ENCODE measurements around the gene SNX11.

DNA sequence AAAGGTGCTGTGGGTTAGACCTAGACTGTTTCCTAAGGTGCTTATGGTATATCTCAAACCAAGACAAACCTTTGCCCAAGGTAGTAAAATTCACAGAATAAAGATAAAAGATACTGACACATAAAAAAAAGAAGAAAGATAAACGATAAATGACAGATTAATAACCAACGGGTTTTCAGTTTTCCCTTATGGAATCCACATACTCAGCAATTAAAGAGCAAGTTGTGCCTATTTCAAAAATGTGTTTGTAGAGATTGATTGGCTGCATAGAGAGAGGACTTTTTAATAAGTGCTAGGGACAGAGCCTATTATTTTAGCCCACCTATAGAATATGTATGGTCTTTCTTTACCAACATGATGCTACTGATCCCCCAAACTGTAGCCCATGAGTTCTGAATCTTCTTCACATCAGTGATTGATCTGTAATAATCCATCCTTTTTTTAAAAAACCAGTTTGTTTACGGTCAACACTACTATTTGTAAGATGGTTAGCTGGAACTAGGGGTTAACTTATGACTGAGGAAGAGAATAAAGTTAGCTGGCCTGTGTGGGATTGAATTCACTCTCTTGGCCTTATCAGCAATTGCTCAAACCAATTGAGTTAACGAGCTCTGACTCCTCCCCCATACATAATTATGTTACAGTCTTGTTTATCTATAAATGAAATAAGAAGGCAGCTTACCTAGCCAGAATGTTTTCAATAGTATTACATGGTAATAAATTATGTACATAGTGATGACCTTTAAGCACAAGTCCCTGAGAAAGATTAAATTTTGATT is 53.8 kb downstream of the SNX11 start:
- TF ChIP-seq, protein P1, sequence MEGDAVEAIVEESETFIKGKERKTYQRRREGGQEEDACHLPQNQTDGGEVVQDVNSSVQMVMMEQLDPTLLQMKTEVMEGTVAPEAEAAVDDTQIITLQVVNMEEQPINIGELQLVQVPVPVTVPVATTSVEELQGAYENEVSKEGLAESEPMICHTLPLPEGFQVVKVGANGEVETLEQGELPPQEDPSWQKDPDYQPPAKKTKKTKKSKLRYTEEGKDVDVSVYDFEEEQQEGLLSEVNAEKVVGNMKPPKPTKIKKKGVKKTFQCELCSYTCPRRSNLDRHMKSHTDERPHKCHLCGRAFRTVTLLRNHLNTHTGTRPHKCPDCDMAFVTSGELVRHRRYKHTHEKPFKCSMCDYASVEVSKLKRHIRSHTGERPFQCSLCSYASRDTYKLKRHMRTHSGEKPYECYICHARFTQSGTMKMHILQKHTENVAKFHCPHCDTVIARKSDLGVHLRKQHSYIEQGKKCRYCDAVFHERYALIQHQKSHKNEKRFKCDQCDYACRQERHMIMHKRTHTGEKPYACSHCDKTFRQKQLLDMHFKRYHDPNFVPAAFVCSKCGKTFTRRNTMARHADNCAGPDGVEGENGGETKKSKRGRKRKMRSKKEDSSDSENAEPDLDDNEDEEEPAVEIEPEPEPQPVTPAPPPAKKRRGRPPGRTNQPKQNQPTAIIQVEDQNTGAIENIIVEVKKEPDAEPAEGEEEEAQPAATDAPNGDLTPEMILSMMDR (IDR thresholded peaks at IDR 0.05; ENCODE audit: low read depth, low read length, missing input control) = no peak
- TF ChIP-seq, protein P2, sequence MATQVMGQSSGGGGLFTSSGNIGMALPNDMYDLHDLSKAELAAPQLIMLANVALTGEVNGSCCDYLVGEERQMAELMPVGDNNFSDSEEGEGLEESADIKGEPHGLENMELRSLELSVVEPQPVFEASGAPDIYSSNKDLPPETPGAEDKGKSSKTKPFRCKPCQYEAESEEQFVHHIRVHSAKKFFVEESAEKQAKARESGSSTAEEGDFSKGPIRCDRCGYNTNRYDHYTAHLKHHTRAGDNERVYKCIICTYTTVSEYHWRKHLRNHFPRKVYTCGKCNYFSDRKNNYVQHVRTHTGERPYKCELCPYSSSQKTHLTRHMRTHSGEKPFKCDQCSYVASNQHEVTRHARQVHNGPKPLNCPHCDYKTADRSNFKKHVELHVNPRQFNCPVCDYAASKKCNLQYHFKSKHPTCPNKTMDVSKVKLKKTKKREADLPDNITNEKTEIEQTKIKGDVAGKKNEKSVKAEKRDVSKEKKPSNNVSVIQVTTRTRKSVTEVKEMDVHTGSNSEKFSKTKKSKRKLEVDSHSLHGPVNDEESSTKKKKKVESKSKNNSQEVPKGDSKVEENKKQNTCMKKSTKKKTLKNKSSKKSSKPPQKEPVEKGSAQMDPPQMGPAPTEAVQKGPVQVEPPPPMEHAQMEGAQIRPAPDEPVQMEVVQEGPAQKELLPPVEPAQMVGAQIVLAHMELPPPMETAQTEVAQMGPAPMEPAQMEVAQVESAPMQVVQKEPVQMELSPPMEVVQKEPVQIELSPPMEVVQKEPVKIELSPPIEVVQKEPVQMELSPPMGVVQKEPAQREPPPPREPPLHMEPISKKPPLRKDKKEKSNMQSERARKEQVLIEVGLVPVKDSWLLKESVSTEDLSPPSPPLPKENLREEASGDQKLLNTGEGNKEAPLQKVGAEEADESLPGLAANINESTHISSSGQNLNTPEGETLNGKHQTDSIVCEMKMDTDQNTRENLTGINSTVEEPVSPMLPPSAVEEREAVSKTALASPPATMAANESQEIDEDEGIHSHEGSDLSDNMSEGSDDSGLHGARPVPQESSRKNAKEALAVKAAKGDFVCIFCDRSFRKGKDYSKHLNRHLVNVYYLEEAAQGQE (IDR thresholded peaks at IDR 0.05) = no peak
- TF ChIP-seq, protein P3, sequence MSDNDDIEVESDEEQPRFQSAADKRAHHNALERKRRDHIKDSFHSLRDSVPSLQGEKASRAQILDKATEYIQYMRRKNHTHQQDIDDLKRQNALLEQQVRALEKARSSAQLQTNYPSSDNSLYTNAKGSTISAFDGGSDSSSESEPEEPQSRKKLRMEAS (IDR thresholded peaks at IDR 0.05) = no peak
- TF ChIP-seq TAF1 (conservative IDR thresholded peaks at IDR 0.05) = no peak
- TF ChIP-seq JUND (IDR thresholded peaks at IDR 0.05) = no peak
- TF ChIP-seq HNF4A (conservative IDR thresholded peaks at IDR 0.05) = no peak
- TF ChIP-seq, protein P4, sequence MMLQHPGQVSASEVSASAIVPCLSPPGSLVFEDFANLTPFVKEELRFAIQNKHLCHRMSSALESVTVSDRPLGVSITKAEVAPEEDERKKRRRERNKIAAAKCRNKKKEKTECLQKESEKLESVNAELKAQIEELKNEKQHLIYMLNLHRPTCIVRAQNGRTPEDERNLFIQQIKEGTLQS (IDR thresholded peaks at IDR 0.05) = no peak
- no peak for TF ChIP-seq YY1 (IDR thresholded peaks at IDR 0.05)
- no peak for TF ChIP-seq EGR1 (IDR thresholded peaks at IDR 0.05; ENCODE audit: low read depth in 2 of 2)
- TF ChIP-seq, protein P5, sequence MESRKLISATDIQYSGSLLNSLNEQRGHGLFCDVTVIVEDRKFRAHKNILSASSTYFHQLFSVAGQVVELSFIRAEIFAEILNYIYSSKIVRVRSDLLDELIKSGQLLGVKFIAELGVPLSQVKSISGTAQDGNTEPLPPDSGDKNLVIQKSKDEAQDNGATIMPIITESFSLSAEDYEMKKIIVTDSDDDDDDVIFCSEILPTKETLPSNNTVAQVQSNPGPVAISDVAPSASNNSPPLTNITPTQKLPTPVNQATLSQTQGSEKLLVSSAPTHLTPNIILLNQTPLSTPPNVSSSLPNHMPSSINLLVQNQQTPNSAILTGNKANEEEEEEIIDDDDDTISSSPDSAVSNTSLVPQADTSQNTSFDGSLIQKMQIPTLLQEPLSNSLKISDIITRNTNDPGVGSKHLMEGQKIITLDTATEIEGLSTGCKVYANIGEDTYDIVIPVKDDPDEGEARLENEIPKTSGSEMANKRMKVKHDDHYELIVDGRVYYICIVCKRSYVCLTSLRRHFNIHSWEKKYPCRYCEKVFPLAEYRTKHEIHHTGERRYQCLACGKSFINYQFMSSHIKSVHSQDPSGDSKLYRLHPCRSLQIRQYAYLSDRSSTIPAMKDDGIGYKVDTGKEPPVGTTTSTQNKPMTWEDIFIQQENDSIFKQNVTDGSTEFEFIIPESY (IDR thresholded peaks at IDR 0.05) = no peak
- TF ChIP-seq GABPA (IDR thresholded peaks at IDR 0.05 in 1 of 2, conservative IDR thresholded peaks at IDR 0.05 in 1 of 2) = no peak

All from liver (tissue), 3 donors.